Colonic mucosa (tissue), 4 donors: ENCODE measurements around the gene RFFL. TPM values are rescaled to one million over a fixed set of nuclear protein-coding genes. Genes with fewer than 3 reads are reported as not detected.

Experiments used
- DNase-seq: peaks from one replicate; pipeline ENCODE4 v3.0.0-alpha.2; 2020
- H3K27ac ChIP-seq: fragments of 200-600 bp; one replicate; pipeline ENCODE4 v1.8.0; 2021
- H3K27me3 ChIP-seq: fragments of 200-600 bp; one replicate; pipeline ENCODE4 v1.8.0; 2021
- H3K36me3 ChIP-seq: fragments of 200-600 bp; one replicate; pipeline ENCODE4 v1.8.0; 2021
- H3K4me1 ChIP-seq: fragments of 200-600 bp; one replicate; pipeline ENCODE4 v1.8.0; 2021; ENCODE audit warnings: mild to moderate bottlenecking
- H3K4me3 ChIP-seq: fragments of 200-600 bp; one replicate; pipeline ENCODE4 v1.8.0; 2021
- H3K9ac ChIP-seq, 2 donors: one replicate each; pipeline ENCODE4 v1.7.0; 2013; ENCODE audit warnings: control low read depth in 2 of 2, low read depth in 2 of 2, low read length in 2 of 2
- H3K9me3 ChIP-seq: fragments of 200-600 bp; one replicate; pipeline ENCODE4 v1.8.0; 2021
- intact Hi-C: fragments of 100-400 bp; cut with DNase I; formaldehyde crosslinking; loops from one replicate; pipeline ENCODE4 v1.14.1; 2022
- total RNA-seq, 2 donors: library from RNA; stranded (reverse); fragmentation: NEBNext Ultra II Directional in 1 of 2; extraction: Animal tissue kit (Norgen Biotek cat#: 25700) in 1 of 2; gene quantifications; one replicate each; pipeline ENCODE4 v1.2.1, GENCODE V29; 2021
- TF ChIP-seq, protein P1 (sequence below): fragments of 200-600 bp; IDR thresholded peaks from one replicate; pipeline ENCODE4 v1.8.0; 2022; ENCODE audit warnings: antibody characterized with exemption, mild to moderate bottlenecking
- donor health status: healthy.
- donor health status: DM: no; HTN: no; CAD: no.
- donor health status: DM: no; HTN: no; CAD: no.

The RFFL gene
- total RNA-seq, 2 donors from 2014 or later = 48.4 to 82.5 TPM

DNA sequence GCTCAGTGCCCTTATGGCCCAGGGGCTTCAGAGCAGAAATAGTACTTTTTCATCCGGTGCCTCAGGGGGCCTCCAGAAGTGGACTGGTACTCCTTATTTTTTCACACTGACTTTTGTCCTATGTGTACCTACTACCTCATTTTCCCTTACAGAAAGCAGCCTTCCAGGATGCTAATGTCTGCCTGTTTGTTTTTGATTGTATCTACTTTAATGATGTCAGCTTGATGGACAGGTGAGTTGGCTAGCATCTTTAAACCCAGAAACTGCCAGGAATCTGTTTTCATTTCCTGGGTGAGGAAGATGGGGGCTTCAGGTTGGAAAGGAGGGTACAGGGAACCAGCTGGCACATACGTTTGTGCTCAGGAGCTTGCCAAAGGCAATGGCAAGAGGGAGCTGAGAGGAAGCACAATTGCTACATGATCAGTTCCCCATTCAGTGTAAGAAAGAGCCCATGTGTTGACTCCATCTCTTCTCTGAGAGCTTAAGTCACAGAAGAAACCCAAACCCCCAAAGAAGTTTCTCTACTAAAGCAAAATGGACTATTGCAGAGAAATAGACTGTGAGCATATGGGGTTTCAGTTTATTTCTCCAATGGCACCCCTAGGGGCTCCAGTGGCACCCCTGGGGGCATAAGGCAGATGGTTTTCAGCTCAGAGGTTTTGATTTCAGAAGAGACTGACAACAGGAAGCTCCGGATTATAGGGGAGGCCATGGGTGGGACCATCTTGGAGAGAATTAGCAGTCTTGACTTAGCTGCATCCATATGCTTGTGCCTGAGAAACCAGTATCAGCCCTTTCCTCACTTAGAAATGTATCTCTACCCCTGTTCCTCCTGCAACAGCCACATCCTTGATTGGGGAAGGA, 66.9 kb downstream of the RFFL start:
- no peaks in the 10 kb centered on the region for H3K9me3 ChIP-seq
- intact Hi-C loops = loop anchor here (10.0 kb wide), 1 partner anchor 182 kb away; no protein-coding TSS in a partner anchor
- H3K27ac ChIP-seq = no peak overlapping the region

DNA sequence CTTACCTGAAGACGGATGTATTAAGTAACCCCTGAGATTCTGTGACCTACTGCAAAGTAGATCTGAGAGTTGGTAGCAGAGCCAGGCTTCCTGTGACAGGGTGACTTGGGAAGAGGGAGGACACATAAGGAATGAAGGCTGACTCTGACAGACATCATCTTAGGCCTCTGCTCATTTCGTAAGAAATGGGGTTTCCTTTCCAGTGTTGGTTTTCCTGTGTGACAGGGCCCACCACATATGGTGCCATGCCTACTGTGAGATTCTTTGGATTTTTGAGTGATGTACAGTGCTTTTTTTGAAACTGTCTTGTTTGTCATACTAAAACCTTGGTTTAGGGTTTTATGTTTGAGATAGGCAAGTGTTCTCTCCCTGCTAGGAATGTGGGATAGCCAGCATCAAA, 70.5 kb downstream of the RFFL start:
- intact Hi-C loops = loop anchor here (10.0 kb wide), 1 partner anchor 178 kb away; no protein-coding TSS in a partner anchor
- no peak for DNase-seq
- no peak overlapping the region for H3K27ac ChIP-seq
- TF ChIP-seq, protein P1, sequence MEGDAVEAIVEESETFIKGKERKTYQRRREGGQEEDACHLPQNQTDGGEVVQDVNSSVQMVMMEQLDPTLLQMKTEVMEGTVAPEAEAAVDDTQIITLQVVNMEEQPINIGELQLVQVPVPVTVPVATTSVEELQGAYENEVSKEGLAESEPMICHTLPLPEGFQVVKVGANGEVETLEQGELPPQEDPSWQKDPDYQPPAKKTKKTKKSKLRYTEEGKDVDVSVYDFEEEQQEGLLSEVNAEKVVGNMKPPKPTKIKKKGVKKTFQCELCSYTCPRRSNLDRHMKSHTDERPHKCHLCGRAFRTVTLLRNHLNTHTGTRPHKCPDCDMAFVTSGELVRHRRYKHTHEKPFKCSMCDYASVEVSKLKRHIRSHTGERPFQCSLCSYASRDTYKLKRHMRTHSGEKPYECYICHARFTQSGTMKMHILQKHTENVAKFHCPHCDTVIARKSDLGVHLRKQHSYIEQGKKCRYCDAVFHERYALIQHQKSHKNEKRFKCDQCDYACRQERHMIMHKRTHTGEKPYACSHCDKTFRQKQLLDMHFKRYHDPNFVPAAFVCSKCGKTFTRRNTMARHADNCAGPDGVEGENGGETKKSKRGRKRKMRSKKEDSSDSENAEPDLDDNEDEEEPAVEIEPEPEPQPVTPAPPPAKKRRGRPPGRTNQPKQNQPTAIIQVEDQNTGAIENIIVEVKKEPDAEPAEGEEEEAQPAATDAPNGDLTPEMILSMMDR = no peak
- H3K4me3 ChIP-seq = no peak overlapping the region
- no peaks in the 10 kb centered on the region for H3K4me1 ChIP-seq
- H3K27me3 ChIP-seq = no peaks in the 10 kb centered on the region
- no peaks in the 10 kb centered on the region for H3K9me3 ChIP-seq
- no peak overlapping the region for H3K9ac ChIP-seq
- H3K36me3 ChIP-seq = peaks cover 4% of the 10 kb centered on the region

More for the DNA sequence above, 66.9 kb downstream of the RFFL start:
- Histone ChIP-seq H3K9ac (no peak overlapping the region), H3K27me3 (no peaks in the 10 kb centered on the region), H3K4me3 (no peak overlapping the region), H3K4me1 (no peaks in the 10 kb centered on the region), H3K36me3 (peaks cover 4% of the 10 kb centered on the region)
- TF ChIP-seq, protein P1 = no peak
- DNase-seq = no peak

DNA sequence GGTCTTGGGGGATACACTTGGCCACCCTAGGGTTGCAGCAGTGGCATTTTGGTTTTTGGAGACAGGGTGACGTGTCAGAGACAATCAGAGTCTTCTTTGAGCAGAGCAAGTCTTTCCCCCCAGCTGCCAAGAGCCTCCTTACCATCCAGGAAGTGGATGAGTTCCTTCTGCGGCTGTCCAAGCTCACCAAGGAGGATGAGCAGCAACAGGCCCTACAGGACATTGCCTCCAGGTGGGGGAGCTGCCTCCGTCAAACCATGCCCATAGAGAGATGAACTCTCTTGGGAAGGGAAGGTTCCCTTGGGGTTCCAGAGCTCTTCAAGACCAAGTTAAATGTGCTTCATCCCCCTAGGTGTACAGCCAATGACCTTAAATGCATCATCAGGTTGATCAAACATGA, 71.9 kb downstream of the RFFL start:
- intact Hi-C loops = loop anchor here (10.0 kb wide), 1 partner anchor 177 kb away; no protein-coding TSS in a partner anchor
- H3K4me3 ChIP-seq = no peak overlapping the region
- H3K9ac ChIP-seq = no peak overlapping the region
- no peaks in the 10 kb centered on the region for H3K27me3 ChIP-seq
- H3K27ac ChIP-seq = no peak overlapping the region
- no peaks in the 10 kb centered on the region for H3K9me3 ChIP-seq
- TF ChIP-seq, protein P1 = no peak
- no peaks in the 10 kb centered on the region for H3K4me1 ChIP-seq
- H3K36me3 ChIP-seq = peaks cover 4% of the 10 kb centered on the region
- no peak for DNase-seq

DNA sequence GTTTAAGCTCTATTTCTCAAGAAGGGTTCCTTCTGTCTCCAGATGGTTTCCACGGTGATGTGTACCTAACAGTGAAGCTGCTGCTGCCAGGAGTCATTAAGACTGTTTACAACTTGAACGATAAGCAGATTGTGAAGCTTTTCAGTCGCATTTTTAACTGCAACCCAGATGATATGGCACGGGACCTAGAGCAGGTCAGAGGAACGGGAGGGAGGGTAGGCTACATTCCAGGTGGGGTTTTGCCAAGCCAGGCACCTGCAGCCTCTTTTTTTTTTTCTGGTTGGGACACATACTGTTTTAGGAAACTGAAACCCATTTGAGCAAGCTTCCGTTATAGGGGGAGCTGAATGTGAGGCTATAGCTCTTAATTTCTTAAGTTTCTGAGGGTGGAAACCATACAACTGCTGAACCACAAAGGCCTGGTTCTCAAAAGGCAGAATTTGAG, 72.6 kb downstream of the RFFL start:
- intact Hi-C loops = loop anchor here (10.0 kb wide), 1 partner anchor 176 kb away; no protein-coding TSS in a partner anchor
- Histone ChIP-seq H3K4me3 (no peak overlapping the region), H3K4me1 (no peaks in the 10 kb centered on the region), H3K27ac (no peak overlapping the region), H3K36me3 (peaks cover 4% of the 10 kb centered on the region), H3K9ac (no peak overlapping the region), H3K27me3 (no peaks in the 10 kb centered on the region), H3K9me3 (no peaks in the 10 kb centered on the region)
- TF ChIP-seq, protein P1 = no peak
- no peak for DNase-seq

DNA sequence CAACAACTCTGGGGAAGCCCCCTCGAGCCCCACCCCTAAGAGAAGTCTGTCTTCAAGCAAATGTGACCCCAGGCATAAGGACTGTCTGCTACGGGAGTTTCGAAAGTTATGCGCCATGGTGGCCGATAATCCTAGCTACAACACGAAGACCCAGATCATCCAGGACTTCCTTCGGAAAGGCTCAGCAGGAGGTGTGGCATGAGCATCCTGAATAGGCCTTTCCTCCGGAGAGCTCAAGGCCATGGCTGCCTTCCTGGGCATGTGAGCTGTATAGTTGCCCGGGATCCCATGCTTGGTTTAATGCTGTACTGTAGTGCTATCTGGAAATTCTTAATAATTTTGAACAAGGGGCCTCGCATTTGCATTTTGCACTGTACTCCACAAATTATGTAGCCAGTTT, 74.0 kb downstream of the RFFL start:
- H3K27ac ChIP-seq = no peak overlapping the region
- TF ChIP-seq, protein P1 = no peak
- no peak overlapping the region for H3K4me3 ChIP-seq
- H3K4me1 ChIP-seq = no peaks in the 10 kb centered on the region
- H3K36me3 ChIP-seq = peaks cover 4% of the 10 kb centered on the region
- DNase-seq = no peak
- H3K27me3 ChIP-seq = no peaks in the 10 kb centered on the region
- intact Hi-C loops = no loop called here
- no peaks in the 10 kb centered on the region for H3K9me3 ChIP-seq
- no peak overlapping the region for H3K9ac ChIP-seq
